Measurements from ENCODE around the gene GGT5.
"Not testable (repeated sequence)": the region's sequence is repeated elsewhere in the genome, so short reads cannot be mapped to it uniquely, and the experiment has no call there.

Gene GGT5

DNA sequence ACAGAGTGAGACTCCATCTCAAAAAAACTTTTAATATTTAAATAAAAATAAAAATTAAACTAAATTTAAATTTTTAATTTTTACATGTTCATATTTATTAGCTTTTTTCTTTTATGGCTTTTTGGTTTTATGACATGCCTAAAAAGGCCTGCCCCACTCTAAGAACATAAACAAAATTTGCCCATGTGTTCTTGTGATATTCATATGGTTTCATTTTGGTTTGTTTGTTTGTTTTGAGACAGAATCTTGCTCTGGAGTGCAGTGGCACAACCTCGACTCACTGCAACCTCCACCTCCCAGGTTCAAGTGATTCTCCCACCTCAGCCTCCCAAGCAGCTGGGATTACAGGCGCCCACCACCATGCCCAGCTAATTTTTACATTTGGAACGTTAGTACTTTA is 35.9 kb downstream of the GGT5 start:
- H4K20me1 ChIP-seq (ENCODE audit: insufficient read depth) = no peaks in the 10 kb centered on the region
- TF ChIP-seq, protein P1, sequence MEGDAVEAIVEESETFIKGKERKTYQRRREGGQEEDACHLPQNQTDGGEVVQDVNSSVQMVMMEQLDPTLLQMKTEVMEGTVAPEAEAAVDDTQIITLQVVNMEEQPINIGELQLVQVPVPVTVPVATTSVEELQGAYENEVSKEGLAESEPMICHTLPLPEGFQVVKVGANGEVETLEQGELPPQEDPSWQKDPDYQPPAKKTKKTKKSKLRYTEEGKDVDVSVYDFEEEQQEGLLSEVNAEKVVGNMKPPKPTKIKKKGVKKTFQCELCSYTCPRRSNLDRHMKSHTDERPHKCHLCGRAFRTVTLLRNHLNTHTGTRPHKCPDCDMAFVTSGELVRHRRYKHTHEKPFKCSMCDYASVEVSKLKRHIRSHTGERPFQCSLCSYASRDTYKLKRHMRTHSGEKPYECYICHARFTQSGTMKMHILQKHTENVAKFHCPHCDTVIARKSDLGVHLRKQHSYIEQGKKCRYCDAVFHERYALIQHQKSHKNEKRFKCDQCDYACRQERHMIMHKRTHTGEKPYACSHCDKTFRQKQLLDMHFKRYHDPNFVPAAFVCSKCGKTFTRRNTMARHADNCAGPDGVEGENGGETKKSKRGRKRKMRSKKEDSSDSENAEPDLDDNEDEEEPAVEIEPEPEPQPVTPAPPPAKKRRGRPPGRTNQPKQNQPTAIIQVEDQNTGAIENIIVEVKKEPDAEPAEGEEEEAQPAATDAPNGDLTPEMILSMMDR (conservative IDR thresholded peaks at IDR 0.05; ENCODE audit: low read depth, low read length) = no peak
- no peaks in the 10 kb centered on the region for H3K27me3 ChIP-seq (ENCODE audit: insufficient read depth, low read depth)
- H2AFZ ChIP-seq (ENCODE audit: low read depth) = no peak overlapping the region
- no peak overlapping the region for H3K27ac ChIP-seq
- no peaks in the 10 kb centered on the region for H3K36me3 ChIP-seq (ENCODE audit: insufficient read depth)
- peaks cover 37% of the 10 kb centered on the region for H3K4me1 ChIP-seq (ENCODE audit: low read depth, poor library complexity, severe bottlenecking)
- H3K4me2 ChIP-seq = no peak overlapping the region
- no peak overlapping the region for H3K9ac ChIP-seq
- H3K4me3 ChIP-seq (IDR thresholded peaks at IDR 0.05; ENCODE audit: insufficient read depth, low read depth, low read length) = no peak overlapping the region
- H3K79me2 ChIP-seq (ENCODE audit: insufficient read depth, low read depth) = no peaks in the 10 kb centered on the region

DNA sequence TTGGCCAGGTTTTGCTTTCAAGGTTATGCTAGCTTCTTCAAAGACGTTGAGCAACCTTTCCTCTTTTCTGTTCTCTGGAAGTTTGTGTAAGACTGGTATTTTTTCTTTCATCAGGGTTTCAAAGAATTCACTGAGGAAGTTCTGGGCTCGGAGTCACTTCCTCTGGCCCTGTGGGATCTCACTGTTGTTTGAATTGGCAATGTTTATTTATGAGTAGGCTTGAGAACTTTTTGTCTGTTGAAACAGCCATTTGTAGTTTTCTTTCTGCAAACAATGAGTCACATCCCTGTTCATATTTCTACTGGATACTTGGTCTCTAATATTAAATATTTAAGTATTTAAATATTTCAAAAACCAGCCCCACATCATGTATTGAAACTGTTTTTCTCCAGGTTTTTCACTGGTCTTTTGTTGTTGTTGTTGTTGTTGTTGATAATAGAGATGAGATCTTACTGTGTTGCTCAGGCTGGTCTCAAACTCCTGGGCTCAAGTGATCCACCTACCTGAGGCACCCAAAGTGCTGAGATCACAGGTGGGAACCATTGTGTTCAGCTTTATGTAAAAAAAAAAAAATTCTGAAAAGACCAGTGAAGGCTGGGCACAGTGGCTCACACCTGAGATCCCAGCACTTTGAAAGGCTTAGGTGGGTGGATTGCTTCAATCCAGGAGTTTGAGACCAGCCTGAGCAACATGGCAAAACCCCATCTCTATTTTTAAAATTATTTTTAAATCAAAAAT is 36.7 kb downstream of the GGT5 start:
- H3K36me3 ChIP-seq (ENCODE audit: insufficient read depth) = no peaks in the 10 kb centered on the region
- no peak overlapping the region for H3K4me3 ChIP-seq (IDR thresholded peaks at IDR 0.05; ENCODE audit: insufficient read depth, low read depth, low read length)
- H3K79me2 ChIP-seq (ENCODE audit: insufficient read depth, low read depth) = no peaks in the 10 kb centered on the region
- H3K4me1 ChIP-seq (ENCODE audit: low read depth, poor library complexity, severe bottlenecking) = peaks cover 37% of the 10 kb centered on the region
- H2AFZ ChIP-seq (ENCODE audit: low read depth) = no peak overlapping the region
- H3K27ac ChIP-seq = no peak overlapping the region
- H3K27me3 ChIP-seq (ENCODE audit: insufficient read depth, low read depth) = no peaks in the 10 kb centered on the region
- H3K9ac ChIP-seq = no peak overlapping the region
- no peak overlapping the region for H3K4me2 ChIP-seq
- no peaks in the 10 kb centered on the region for H4K20me1 ChIP-seq (ENCODE audit: insufficient read depth)
- TF ChIP-seq, protein P1 (conservative IDR thresholded peaks at IDR 0.05; ENCODE audit: low read depth, low read length) = no peak

DNA sequence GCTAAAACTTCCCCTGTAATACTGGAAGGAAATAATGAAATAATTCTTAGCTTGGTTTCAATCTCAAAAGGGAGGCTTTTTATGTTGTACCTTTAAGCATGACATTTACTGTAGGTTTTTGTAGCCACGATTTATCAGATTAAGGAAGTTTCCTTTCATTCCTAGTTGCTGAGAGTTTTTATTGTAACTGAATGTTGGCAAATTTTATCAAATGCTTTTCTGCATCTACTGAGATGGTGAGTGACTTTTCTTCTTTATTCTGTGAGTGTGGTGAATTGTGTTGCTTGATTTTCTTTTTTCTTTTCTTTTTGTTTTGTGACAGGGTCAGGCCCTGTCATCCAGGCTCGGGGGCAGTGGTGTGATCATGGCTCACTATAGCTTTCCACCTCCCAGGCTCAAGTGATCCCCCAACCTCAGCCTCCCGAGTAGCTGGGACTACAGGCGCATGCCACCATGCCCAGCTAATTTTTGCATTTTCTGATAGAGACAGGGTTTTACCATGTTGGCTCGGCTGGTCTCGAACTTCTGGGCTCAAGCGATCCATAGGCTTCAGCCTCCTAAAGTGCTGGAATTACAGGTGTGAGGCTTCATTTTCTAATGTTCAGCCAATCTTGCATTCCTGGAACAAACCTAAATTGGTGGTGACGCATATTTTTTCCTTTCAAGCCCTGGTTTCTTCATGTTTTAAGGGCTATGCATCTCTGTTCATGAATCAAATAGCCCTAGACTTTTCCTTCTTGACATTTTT is 37.4 kb downstream of the GGT5 start:
- no peaks in the 10 kb centered on the region for H4K20me1 ChIP-seq (ENCODE audit: insufficient read depth)
- no peaks in the 10 kb centered on the region for H3K36me3 ChIP-seq (ENCODE audit: insufficient read depth)
- TF ChIP-seq, protein P1 (conservative IDR thresholded peaks at IDR 0.05; ENCODE audit: low read depth, low read length) = no peak
- H3K79me2 ChIP-seq (ENCODE audit: insufficient read depth, low read depth) = no peaks in the 10 kb centered on the region
- peaks cover 37% of the 10 kb centered on the region for H3K4me1 ChIP-seq (ENCODE audit: low read depth, poor library complexity, severe bottlenecking)
- no peak overlapping the region for H3K27ac ChIP-seq
- H3K4me2 ChIP-seq = no peak overlapping the region; the same call in 1 of the 2 replicates
- H3K27me3 ChIP-seq (ENCODE audit: insufficient read depth, low read depth) = no peaks in the 10 kb centered on the region
- H2AFZ ChIP-seq (ENCODE audit: low read depth) = peak overlapping the region; percentile 24; the same call in 1 of the 2 replicates
- H3K4me3 ChIP-seq (IDR thresholded peaks at IDR 0.05; ENCODE audit: insufficient read depth, low read depth, low read length) = no peak overlapping the region
- no peak overlapping the region for H3K9ac ChIP-seq

DNA sequence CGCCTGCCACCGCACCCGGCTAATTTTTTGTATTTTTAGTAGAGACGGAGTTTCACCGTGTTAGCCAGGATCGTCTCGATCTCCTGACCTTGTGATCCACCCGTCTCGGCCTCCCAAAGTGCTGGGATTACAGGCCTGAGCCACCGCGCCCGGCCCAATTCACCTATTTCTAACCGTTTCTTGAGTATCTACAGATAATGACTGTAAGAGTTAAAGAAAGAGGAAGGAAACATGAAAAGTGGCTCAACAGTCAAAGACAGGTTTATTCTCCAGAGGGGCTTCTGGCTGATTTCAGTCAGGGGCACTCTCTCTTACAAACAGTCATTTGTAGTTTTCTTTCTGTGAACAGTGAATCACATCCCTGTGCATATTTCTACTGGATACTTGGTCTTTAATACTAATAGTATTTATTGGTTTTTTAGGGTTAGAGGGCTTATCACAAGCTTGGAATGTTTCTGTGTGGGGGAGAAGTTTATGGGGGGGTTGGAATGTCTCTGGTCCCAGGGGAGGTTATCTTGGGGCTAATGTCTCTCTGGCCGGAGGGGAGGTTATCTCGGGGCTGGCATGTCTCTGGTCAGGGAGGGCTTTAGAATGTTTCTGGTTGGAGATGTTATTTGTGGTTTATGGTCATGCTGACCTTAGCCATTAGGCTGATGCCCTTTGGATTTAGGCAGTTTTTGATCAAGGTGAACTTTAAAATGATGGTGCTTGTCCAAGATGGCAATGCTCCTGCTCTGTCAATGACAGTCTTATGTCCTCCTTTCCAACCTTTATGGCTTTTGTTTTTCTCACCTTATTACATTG is 38.2 kb downstream of the GGT5 start:
- H3K79me2 ChIP-seq (ENCODE audit: insufficient read depth, low read depth); H3K27ac ChIP-seq; H3K9ac ChIP-seq; H3K27me3 ChIP-seq (ENCODE audit: insufficient read depth, low read depth); H3K4me3 ChIP-seq (IDR thresholded peaks at IDR 0.05; ENCODE audit: insufficient read depth, low read depth, low read length); H4K20me1 ChIP-seq (ENCODE audit: insufficient read depth); H3K36me3 ChIP-seq (ENCODE audit: insufficient read depth): not testable (repeated sequence)
- Histone ChIP-seq H3K4me1 (ENCODE audit: low read depth, poor library complexity, severe bottlenecking) (peaks cover 37% of the 10 kb centered on the region), H2AFZ (ENCODE audit: low read depth) (peak overlapping the region; percentile 24; the same call in 1 of the 2 replicates), H3K4me2 (peak overlapping the region; percentile 3; the same call in 1 of the 2 replicates)
